ENCODE results near the gene GTF3C4. TPM values are rescaled to one million over a fixed set of nuclear protein-coding genes. Genes with fewer than 3 reads are reported as not detected.

GTF3C4 gene
- total and polyA plus RNA-seq, 2 of the 8 experiments (the other 6 are each of a cell fraction or from before 2014, with no cell fraction given), result 6.8 to 39.2 TPM

GRCh38 chr9:132733260-132733815 lies 63.1 kb downstream of the GTF3C4 start:
- no peak for FAIRE-seq
- ChIA-PET CTCF (ENCODE audit: partially characterized antibody) (interaction anchor here (0.6 to 1.5 kb wide), 8 partner anchors 14 to 986 kb away, joined by 3 to 6 read pairs (median 3); no protein-coding TSS in a partner anchor), POLR2A (ENCODE audit: partially characterized antibody) (no interaction called here)
- Histone ChIP-seq H3K23me2 (ENCODE audit: low read depth, low read length) (no peaks in the 10 kb centered on the region), H3K36me3 (ENCODE audit: control insufficient read depth in 2 of 4, insufficient read depth in 4 of 4, low read length in 3 of 4) (no peaks in the 10 kb centered on the region), H3K27me3 (replicated peaks in 1 of 4; ENCODE audit: control insufficient read depth in 3 of 4, extremely low read depth in 1 of 4, insufficient read depth in 3 of 4, low read length in 3 of 4) (no peaks in the 10 kb centered on the region; a peak in 1 of 7 replicates), H3K4me1 (replicated peaks in 1 of 4; ENCODE audit: control insufficient read depth in 3 of 4, insufficient read depth in 4 of 4, low read length in 3 of 4) (no peaks in the 10 kb centered on the region; a peak in 1 of 7 replicates), H3K4me3 (ENCODE audit: extremely low read depth in 1 of 4, insufficient read depth in 2 of 4, low read depth in 3 of 4, low read length in 4 of 4) (no peak overlapping the region), H3K23ac (ENCODE audit: insufficient read length) (no peak overlapping the region), H4K91ac (replicated peaks; ENCODE audit: insufficient read length, low read length) (no peak overlapping the region), H4K20me1 (replicated peaks in 1 of 2; ENCODE audit: control insufficient read depth in 1 of 2, insufficient read depth in 2 of 2, low read length in 2 of 2) (no peaks in the 10 kb centered on the region), H2BK12ac (ENCODE audit: low read depth, low read length) (no peak overlapping the region), H4K8ac (ENCODE audit: extremely low read depth, insufficient read depth, low read length) (no peak overlapping the region; the same call in 1 of the 2 replicates), H3K79me2 (ENCODE audit: control insufficient read depth in 1 of 2, insufficient read depth in 2 of 2, low read length in 2 of 2) (no peaks in the 10 kb centered on the region), H2BK5ac (ENCODE audit: low read depth, low read length) (peak overlapping the region; percentile 66; the same call in 1 of the 2 replicates), H3K27ac (ENCODE audit: low read depth, low read length) (no peak overlapping the region), H3K56ac (replicated peaks; ENCODE audit: insufficient read length, low read depth, low read length) (no peak overlapping the region), H3K14ac (ENCODE audit: insufficient read length) (no peak overlapping the region), H4K5ac (ENCODE audit: insufficient read length, low read depth, low read length) (no peak overlapping the region), H3K9me3 (ENCODE audit: insufficient read depth in 2 of 2, low read depth in 1 of 2, low read length in 1 of 2) (no peaks in the 10 kb centered on the region), H2BK15ac (ENCODE audit: low read length) (no peak overlapping the region), H3K18ac (ENCODE audit: extremely low read depth, low read length) (no peak overlapping the region), H2AFZ (ENCODE audit: low read length) (no peak overlapping the region), H3K4me2 (ENCODE audit: insufficient read depth in 1 of 2, low read depth in 2 of 2, low read length in 2 of 2) (no peak overlapping the region), H2BK120ac (replicated peaks; ENCODE audit: low read depth, low read length) (no peak overlapping the region), H3K4ac (replicated peaks; ENCODE audit: insufficient read length, low read depth, low read length) (no peak overlapping the region), H2AK5ac (ENCODE audit: low read depth, low read length) (no peak overlapping the region), H2BK20ac (ENCODE audit: low read length) (no peak overlapping the region), H3K79me1 (ENCODE audit: low read depth, low read length) (no peaks in the 10 kb centered on the region), H3K9ac (replicated peaks in 1 of 4; ENCODE audit: extremely low read depth in 1 of 4, low read depth in 3 of 4, low read length in 3 of 4) (no peak overlapping the region)
- no peak for TF ChIP-seq SIRT6 (IDR thresholded peaks at IDR 0.05; ENCODE audit: low read length)
- TF ChIP-seq KDM5A (IDR thresholded peaks at IDR 0.05; ENCODE audit: low read length), result no peak
- 88% methylated on average over 18 of the region's 22 CpGs; no CpG with 5 or more reads in 1 of the 2 experiments for WGBS, 2 experiments (ENCODE audit: extremely low coverage in 1 of 2, insufficient coverage in 1 of 2, insufficient read length in 1 of 2, insufficient replicate concordance in 2 of 2, low coverage in 1 of 2, low lambda C conversion rate in 2 of 2, missing lambda C conversion rate in 1 of 2)
- DNase-seq (ENCODE audit: low read depth in 1 of 2, low spot score in 2 of 2), result no peak

Measured in H1 (cell line).